GM19452 (cell line): Measurements from ENCODE around the gene ADGRV1.
"Not testable (repeated sequence)": the region's sequence is repeated elsewhere in the genome, so short reads cannot be mapped to it uniquely, and the experiment has no call there.

Source experiments
- ATAC-seq: cut with Tn5 transposase; IDR thresholded peaks from one replicate; pipeline ENCODE4 v1.9.1; 2021; ENCODE audit not compliant: unreplicated experiment

ADGRV1 gene

DNA sequence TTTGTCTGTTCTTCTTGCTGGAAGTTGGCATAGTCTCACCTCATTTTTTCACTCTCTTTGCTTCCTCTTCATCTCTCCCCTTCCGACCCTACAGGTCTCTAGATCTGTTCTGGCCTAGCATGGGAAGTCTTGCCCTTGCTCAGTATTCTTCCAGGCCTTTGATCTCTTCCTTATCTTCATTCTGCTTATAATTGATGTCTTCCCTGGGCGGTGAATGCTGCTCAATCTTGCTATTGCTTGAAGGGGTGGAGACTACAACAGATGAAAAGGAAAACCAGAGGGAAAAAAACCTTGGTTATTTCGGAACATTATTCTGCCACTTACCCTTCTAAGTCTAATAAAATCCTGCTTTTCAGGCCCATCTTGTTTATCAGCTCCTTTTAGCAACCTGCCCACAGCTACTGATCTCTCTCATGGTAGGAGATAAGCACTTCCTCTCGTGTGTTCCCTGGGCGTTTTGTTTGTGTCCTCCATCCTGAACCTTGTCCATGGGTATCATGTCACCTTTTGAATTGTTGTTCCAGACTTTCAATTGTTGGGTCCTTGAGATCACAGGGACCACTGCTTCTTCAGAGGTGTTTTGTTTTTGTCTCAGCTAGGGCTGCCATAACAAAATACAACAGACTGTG lies 375.6 kb downstream of the ADGRV1 start:
- ATAC-seq, result no peak

DNA sequence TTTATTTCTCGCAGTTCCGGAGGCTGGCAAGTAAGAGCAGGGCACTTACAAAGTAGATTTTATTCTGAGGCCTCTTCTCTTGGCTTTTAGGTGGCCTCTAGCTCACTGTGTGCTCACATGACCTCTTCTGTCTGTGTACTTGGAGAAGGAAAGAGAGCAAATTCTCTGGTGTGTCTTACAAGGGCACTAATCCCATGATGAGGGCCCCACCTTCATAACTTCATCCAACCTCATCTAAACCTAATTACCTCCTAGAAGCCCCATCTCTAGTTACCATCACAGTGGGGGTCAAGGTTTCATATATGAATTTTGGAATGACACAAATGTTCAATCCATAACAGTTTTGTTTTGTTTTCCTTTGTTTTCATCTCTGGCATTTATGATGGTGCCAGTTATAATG lies 376.1 kb downstream of the ADGRV1 start:
- no peak for ATAC-seq

DNA sequence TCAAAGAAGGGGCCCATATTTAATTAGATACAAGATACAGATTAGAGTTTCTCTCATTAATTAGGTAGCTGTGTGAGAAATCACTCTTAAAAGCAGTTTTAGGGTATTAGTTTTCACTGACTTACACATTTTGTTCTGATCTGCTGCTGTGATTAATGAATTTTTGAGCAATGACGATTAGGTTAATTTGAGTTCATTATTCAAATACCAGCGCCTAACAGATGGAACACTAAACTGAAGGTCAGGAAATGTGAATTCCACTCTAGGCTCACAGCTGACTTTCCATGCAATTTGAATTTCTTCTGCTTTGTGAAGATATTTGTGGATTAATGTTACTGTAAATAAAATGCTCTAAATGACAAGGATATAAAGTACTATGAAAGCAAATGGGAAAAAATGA lies 380.6 kb downstream of the ADGRV1 start:
- no peak for ATAC-seq

DNA sequence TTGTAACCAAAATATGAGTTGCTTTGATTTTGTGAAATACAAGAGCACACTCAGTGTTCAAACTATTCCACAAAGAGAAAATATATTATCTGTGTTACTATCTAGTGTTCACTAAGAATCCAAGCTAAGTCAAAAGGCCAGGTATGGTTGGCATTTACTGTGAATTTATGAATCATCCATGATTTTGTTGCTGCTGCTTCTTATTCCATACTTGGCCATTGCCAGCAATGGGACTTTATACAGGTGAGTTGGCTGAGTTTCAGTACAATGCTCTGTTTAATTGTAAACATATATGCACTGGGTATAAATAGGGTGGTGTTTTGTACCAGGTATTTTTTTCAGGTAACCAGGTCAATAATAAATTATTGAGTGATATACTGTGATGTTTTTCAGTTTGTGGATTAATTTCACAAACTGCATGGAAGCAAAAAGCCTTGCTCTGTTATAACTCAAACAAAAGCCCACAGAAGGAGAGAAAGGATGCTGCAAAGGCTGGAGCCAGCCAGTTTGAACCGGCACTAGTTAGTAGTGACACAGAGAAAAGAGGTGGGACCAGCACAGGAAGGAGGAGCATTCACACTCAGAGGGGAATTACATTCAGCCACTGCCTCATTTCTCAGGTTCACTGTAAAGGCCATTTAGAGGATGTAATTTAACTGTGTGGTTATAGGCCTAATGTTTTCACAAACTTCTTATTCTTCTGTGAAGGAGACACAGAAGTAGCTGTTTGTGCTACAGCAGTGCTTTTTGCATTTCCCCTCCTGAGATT lies 381.8 kb downstream of the ADGRV1 start:
- ATAC-seq, result peak; percentile 99

DNA sequence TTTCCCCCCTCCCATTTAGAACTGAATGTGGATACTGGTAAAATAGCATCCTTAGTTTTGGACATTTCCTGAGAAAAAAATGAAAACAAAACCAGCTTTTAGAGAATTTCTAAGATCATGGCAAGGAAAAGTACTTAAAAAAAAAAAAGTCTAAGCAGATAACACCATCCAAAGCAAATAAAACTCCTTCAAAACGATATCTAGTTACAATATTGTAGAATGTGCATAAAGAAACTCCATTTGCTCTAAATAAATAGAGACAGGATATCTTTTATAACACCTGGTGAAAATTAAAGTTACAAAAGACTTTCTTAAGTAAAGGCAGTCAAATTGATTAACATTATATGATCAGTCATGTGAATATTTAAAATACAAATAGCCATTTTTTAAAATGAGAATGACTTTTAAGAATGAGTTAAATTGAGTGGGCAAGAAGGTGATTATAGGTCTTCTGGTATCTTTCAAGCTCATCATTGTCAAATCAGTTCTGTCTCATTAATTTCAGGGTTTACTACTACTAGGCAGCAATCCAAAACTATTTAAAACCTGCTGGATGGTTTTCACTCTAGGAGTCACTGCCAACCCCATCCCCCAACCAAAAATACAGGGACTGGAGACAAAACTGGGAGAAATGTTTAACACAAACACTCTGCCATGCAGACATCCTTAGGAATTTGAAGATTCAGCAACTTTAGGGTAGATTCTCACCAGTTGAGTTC lies 382.6 kb downstream of the ADGRV1 start:
- no peak for ATAC-seq

DNA sequence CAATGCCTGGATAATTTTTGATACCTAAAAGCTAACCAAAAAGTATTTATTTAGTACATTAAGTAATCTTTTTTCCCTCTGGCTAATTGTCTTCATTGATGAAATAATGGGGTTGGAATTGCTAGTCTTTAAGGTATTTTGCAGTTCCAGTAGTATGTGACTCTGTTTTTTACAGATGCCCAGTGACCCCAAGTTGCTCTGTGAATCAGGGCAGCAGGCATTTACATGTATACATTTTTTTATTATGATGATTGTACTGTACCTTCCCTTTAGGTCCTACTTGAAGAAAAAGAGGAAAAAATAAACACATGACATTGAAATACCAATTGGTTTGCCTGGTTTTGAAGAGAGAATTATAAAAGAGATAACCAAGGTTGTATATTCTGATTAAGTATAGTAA lies 385.5 kb downstream of the ADGRV1 start:
- no peak for ATAC-seq

DNA sequence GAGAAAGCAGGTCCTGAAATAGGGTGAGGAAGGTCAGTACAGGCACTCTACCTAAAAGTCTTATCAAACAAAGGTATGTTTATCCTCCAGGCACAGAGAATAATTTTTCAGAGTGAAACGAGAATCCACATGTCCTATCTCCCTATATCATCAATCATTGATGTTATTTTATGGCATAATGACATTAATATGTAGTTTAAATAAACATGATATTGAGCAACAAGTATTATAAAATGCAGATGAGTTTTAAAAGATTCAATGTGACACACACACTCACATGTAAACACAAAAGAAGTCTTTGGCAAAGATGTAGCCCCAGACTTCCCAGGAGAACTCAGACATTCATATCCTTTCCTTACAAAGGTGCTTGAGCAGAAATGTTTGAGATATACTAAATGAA lies 389.1 kb downstream of the ADGRV1 start:
- no peak for ATAC-seq

DNA sequence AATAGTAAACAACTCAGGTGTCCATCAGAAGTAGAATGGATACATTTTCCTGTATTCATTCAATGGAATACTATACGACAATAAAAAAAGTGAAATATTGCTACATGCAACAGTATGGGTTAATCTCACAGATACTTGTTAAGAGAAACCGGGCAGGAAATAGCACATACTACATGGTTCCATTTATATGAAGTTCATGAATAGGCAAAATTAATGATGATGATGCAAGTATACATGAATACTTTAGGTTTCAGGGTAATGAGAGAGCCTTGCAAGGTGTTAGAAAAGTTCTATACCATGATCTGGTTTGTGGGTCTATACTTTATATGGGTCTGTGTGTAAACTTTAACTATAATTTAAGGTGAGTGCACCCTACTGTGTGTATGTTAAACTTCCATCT lies 390.4 kb downstream of the ADGRV1 start:
- no peak for ATAC-seq

DNA sequence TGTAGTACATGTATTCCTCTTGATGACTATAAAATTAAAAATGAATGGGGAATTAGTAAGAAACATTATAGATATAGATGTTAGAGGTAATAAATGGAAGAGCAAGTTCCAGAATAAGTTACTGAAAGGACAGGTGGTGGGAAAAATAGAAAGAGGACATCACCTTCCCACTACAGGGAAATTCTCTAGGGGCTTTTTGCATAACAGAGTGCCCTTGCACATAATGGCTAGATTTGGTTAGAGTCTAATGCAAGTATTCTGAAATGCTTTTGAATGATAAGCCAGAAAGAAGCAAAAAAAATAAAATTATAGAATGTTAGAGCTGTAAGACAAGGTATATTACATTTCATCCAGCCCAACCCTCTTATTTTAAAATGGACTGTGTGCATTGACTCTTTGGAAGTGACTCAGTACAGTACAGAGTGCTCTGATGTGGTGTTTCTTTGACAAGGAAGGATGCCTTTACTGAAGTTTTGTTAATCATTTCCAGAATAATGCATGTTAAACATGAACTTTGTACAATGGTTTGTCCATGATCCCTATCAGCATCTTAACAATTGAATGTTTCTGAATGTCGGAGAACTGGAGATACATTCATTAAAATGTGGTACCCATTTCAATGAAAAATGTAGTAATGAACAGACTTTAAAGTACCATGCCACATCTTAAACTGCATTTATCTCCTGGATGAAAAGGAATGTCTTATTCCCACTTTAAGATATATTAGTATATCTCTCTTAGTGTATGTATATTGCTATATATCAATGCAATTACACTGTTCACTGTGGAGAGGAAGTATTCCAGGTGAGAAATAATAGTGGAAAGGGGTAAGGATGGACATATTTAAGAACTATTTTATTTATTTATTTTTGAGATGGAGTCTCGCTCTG lies 391.1 kb downstream of the ADGRV1 start:
- peak; percentile 84 for ATAC-seq

DNA sequence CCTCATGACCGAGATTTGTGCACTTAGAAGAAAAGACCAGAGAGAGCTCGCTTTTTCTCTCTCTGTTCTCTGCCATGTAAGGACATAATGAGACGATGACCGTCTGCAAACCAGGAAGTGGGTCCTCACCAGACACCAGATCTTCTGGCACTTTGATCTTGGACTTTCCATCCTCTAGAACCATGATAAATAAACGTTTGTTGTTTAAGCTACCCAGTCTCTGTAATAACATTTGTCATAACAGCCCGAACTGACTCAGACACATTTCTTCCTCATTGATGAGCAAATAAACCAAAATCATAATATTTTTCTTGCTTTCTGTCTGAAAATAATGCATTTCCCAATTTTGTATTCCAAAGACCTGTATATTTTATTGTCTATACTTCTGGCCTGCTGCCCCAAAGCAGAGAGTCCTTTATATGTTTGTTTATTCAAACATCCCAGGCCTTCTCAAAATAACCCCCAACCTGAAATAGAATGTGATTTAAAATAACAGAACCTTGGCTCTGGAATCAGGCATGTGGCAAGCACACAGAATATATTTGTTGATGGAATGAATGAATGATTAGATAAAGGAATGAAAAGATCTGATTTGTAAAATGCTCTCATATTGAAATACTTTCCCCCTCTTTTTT lies 396.5 kb downstream of the ADGRV1 start:
- ATAC-seq, result no peak

DNA sequence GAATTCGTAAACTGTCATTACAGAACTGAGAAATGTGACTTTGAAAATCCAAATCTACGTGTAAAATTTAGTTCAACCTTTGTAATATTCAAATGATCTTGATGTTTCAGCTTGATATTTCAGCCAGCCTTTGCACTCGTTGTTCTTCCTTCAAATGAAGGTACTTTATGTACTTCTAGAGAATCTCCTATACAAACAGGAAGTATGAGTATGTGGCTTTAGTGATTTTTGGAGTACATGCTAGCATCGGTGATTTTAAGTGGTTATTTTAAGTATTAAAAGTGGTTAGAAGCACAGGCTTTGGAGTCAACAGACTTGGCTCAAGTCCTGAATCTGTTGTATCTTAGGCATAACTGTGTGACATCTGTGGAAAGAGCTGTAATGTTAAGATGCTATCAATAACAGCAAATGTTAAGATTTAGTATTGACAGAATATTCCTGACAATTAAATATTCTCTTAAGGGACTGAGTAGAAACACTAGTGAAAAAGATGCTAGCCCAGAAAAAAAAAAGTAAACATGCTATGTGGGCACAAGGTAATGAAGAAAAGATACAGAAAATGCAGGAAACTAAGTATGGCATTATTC lies 398.0 kb downstream of the ADGRV1 start:
- no peak for ATAC-seq

DNA sequence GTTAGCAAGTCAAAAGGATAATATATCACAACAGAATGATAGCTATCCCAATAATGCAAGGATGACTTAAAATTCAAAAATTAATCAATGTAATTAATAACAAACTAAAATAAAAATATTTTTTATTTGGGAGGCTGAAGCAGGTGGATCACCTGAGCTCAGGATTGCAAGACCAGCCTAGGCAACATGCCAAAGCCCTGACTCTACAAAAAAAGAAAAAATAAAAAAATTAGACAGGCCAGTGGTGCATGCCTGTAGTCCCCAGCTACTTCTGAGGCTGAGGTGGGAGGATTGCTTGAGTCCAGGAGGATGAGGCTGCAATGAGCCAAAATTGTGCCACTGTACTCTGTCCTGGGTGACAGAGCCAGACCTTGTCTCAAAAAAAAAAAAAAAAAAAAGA lies 399.3 kb downstream of the ADGRV1 start:
- no peak for ATAC-seq

DNA sequence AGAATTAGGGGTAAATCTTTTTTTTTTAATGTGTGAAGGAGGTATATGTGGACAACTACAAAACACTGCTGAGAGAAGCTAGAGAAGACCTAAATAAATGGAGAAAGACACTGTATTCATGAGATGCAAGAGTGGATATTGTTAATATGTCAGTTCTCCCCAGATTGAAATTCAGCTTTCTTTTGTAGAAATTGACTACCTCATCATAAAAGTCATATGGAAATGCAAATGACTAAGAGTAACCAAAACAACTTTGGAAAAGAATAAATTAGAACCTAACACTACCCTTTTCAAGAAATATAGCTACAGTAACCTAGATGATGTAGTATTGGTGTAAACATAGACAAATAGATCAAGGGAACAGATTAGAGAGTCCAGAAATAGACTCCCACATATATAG lies 400.7 kb downstream of the ADGRV1 start:
- ATAC-seq, result no peak

DNA sequence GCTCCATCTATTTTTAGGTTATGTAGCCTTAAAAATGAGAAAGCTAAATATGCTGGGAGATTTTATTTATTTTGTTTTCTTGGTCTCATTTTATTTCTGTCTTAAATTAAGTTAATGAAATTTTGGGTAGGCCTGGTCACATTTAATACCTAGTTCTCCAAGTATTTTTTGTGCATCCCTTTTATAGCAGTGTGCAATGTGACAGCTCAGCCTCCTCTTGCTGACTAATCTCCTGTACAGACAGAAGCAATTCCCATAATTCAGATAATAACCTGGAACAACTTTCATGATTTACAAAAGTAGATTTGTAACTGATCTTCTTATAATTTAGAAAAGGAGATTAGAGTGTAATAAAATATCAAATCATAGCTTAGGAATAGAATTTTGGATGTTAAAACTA lies 403.9 kb downstream of the ADGRV1 start:
- no peak for ATAC-seq

DNA sequence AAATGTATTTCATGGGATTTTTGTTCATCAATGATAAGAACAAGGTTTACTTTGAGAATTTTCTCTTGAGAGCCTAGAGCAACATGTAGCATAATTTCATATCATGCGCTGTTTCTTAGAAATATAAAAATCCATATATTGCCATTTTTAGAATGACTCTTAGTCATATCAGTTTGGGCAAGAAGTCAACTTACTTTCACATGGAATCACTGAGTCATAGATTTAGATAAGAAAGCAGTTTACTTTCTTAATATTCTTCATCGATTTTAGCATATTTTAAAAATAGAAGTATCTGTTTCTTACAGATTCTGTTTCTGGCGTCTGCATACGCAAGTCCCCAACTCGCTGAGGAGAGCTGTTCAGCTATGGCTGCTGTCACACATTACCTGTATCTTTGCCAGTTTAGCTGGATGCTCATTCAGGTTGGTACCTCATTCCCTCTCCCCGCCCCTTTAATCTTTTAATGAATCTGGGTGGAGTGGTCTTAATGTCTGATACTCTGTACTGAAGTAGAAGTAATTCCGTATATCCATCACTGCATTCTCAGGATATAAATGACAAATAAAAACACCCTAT lies 406.6 kb downstream of the ADGRV1 start:
- no peak for ATAC-seq

DNA sequence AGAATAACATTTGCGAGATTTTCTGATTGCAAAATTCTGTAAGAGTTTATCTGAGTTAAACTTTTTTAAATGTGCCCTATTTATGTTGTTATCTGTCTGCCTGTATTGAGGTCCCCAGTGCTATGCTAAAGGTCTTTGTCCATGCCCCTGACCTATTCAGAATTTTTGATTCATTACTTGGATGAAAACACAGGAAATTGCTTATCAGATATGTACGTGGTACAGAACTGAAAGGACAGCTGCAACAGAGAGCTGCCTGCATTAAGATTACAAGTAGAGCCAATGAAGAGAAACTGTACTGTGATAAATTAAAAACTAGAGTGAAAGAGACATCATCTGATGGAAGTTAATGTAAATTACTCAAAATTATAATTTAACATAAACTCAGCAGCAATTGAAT lies 408.8 kb downstream of the ADGRV1 start:
- ATAC-seq, result no peak

DNA sequence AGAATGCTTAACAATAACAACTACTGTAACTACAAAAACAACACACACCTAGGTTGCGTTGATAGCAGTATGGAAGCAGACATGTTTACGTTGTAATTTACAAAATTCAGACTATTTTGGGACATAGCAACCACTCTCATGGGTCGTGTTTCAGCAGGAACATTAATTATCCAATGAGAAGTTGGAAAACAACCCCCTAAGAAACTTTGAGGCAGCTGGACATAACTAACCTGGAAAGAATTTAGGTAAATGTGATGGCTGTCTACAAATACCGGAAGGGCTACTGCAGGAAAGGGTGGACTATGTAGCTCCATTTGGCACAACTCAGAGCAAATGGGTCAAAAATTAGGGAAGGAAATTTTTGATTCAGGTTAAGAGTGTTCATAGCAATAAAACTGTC lies 409.3 kb downstream of the ADGRV1 start:
- no peak for ATAC-seq

DNA sequence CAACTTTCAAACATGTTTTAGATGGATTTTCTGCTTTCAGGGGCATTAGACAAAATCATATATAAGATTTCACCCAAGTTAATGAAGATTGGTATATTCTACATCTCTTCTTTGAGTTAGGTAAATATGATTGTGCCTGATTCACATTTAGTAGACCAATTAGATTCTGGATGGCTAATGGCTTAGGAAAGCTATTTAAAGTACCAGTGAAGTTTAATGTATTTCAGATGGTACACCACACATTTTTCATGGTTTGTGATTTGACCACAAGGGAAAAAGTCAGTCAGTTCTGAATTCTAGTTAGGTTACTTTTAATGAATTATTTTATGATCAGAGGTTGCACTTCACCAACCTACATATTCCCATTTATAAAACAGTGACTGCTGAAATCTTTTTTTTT lies 409.7 kb downstream of the ADGRV1 start:
- no peak for ATAC-seq

DNA sequence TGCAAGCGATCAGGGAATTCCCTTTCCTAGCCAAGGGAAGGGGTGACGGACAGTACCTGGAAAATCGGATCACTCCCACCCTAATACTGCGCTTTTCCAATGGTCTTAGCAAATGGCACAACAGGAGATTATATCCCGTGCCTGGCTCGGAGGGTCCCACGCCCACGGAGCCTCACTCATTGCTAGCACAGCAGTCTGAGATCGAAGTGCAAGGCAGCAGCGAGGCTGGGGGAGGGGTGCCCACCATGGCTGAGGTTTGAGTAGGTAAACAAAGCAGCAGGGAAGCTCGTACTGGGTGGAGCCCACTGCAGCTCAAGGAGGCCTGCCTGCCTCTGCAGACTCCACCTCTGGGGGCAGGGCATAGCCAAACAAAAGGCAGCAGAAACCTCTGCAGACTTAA lies 411.3 kb downstream of the ADGRV1 start:
- ATAC-seq, result not testable (repeated sequence)

DNA sequence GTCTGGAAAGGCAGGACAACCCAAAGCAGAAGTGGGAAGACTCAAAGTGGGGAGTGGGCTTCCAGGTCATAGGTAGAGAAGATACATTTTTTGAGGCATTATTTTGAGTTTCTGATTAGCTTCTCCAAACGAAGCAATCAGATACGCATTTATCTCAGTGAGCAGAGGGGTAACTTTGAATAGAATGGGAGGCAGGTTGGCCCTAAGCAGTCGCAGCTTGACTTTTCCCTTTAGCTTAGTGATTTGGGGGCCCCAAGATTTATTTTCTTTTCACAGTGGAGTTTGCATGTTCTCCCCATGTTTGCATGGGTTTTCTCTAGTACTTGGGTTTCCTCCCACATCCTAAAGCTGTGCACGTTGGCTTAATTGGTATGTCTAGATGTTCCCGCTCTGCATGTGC lies 422.6 kb downstream of the ADGRV1 start:
- ATAC-seq, result no peak
